Mucosa of rectum (tissue), 2 donors: ENCODE measurements around the gene TRDN.
"Not testable (repeated sequence)": the region's sequence is repeated elsewhere in the genome, so short reads cannot be mapped to it uniquely, and the experiment has no call there.

Experiments used
- H3K27ac ChIP-seq, 2 donors: one replicate each; pipeline ENCODE4 v1.7.0; 2013; ENCODE audit warnings: inconsistent platforms in 2 of 2, low read depth in 2 of 2, low read length in 2 of 2
- H3K27me3 ChIP-seq, 2 donors: one replicate each; pipeline ENCODE4 v1.7.0; 2013; ENCODE audit warnings: low read length in 2 of 2; ENCODE audit not compliant: control insufficient read depth in 2 of 2, insufficient read depth in 2 of 2
- H3K36me3 ChIP-seq, 2 donors: one replicate each; pipeline ENCODE4 v1.7.0; 2013; ENCODE audit warnings: low read length in 2 of 2; ENCODE audit not compliant: control insufficient read depth in 2 of 2, insufficient read depth in 2 of 2
- H3K4me1 ChIP-seq, 2 donors: one replicate each; pipeline ENCODE4 v1.7.0; 2013; ENCODE audit warnings: low read length in 2 of 2, mild to moderate bottlenecking in 1 of 2; ENCODE audit not compliant: control insufficient read depth in 2 of 2, insufficient read depth in 2 of 2
- H3K4me3 ChIP-seq, 2 donors: one replicate each; pipeline ENCODE4 v1.7.0; 2013; ENCODE audit warnings: low read length in 2 of 2
- H3K9ac ChIP-seq, 2 donors: one replicate each; pipeline ENCODE4 v1.7.0; 2013; ENCODE audit warnings: low read length in 2 of 2, low read depth in 1 of 2, mild to moderate bottlenecking in 1 of 2
- H3K9me3 ChIP-seq, 2 donors: one replicate each; pipeline ENCODE4 v1.7.0; 2013; ENCODE audit warnings: low read length in 2 of 2; ENCODE audit not compliant: control insufficient read depth in 2 of 2
- donor health status: healthy.
- donor health status: Normal muscosa, but diverticular disease.

The TRDN gene

GRCh38 chr6:123594776-123595175, 42.0 kb downstream of the TRDN start:
- Histone ChIP-seq H3K4me1 (no peaks in the 10 kb centered on the region), H3K27ac (no peak overlapping the region), H3K9me3 (no peaks in the 10 kb centered on the region), H3K36me3 (no peaks in the 10 kb centered on the region), H3K9ac (no peak overlapping the region), H3K27me3 (no peaks in the 10 kb centered on the region), H3K4me3 (no peak overlapping the region)

DNA sequence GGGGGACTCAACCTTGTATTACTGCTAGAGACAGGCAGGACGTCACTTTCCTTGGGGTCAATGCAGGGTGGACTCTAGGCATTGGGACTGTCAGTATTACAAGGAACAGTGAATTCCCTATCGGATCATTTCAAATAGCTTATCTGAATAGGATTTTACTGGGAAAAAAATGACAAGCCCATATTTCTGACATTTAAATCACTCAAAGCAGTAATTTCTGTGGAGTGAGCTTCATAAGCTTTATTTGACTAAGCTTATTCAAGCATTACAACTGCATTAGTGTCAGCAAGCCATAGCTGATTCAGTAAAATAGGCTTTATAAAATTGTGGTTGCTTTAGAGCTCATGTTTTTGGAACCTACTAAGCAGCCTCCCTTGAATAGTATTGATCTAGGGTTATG, 44.3 kb downstream of the TRDN start:
- Histone ChIP-seq H3K27ac (no peak overlapping the region), H3K27me3 (no peaks in the 10 kb centered on the region), H3K4me1 (no peaks in the 10 kb centered on the region), H3K36me3 (no peaks in the 10 kb centered on the region), H3K9ac (no peak overlapping the region), H3K9me3 (no peaks in the 10 kb centered on the region), H3K4me3 (no peak overlapping the region)

- Histone ChIP-seq H3K27ac (no peak overlapping the region), H3K27me3 (no peaks in the 10 kb centered on the region), H3K9me3 (no peaks in the 10 kb centered on the region), H3K4me1 (no peaks in the 10 kb centered on the region), H3K4me3 (no peak overlapping the region), H3K9ac (no peak overlapping the region), H3K36me3 (no peaks in the 10 kb centered on the region)
Observed at GRCh38 chr6:123589973-123590372, 46.8 kb downstream of the TRDN start.

DNA sequence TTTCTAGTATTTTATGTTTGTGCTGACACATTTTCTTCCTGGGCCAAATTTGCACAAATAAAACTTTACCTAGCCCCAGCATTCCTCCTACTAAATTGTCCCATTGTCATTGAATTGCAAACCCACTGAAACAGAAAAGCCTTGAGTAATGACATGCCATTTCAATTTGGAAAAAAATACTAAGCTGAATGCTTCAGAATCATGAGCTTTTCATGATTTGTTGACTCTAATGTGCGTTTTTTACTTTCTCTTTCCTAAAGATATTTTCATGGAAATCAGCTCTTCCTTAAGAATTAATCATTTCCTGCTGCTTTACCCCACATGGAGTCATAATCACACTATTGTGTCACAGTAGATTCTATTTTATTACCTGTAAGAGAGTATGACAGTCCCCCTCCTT, 47.4 kb downstream of the TRDN start:
- H3K36me3 ChIP-seq = no peaks in the 10 kb centered on the region
- no peaks in the 10 kb centered on the region for H3K9me3 ChIP-seq
- no peaks in the 10 kb centered on the region for H3K27me3 ChIP-seq
- H3K4me3 ChIP-seq = no peak overlapping the region
- no peak overlapping the region for H3K9ac ChIP-seq
- no peak overlapping the region for H3K27ac ChIP-seq
- H3K4me1 ChIP-seq = no peaks in the 10 kb centered on the region

DNA sequence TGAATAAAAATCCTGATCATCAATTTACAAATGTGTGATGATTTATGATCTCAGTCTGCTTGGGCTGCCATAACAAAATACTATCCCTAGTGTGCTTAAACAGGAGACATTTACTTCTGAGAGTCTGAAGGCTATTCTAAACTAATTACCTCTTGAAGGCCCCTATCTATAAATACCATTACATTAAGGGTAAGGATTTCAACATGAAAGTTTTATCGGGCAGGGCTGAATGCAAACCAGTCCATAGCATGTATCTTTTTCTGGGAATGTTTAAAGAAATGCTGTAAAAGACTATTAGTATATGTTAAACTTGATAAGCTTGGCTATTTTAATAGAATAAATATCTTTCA, 48.2 kb downstream of the TRDN start:
- Histone ChIP-seq H3K9ac (no peak overlapping the region), H3K4me3 (no peak overlapping the region), H3K27me3 (no peaks in the 10 kb centered on the region), H3K9me3 (no peaks in the 10 kb centered on the region), H3K27ac (no peak overlapping the region), H3K36me3 (no peaks in the 10 kb centered on the region), H3K4me1 (no peaks in the 10 kb centered on the region)

DNA sequence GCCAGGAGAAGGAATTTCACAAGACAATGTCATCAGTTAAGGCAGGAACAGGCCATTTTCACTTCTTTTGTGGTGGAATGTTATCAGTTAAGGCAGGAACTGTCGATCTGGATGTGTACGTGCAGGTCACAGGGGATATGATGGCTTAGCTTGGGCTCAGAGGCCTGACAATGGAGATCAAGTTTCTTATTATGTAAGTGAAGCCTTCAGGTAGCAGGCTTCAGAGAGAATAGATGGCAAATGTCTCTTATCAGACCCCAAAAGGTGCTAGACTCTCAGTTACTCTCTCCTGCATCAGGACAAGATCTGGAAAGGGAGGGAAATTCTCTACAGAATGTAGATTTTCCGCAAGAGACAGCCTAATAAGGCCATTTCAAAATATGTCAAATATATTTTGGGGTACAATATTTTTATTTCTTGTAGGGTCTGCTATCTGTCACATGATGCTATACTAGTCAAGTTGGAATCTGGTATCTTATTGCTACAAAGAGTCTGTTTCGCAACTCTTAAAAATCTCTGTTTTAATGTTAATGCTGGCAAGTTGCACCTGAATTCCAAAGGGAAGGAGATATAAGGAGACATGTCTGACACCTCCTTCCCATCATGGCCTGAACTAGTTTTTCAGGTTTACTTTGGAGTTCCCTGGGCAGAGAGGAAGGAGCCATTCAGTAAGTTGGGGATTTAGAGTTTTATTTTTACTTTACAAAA, 48.8 kb downstream of the TRDN start:
- Histone ChIP-seq H3K27ac (no peak overlapping the region), H3K27me3 (no peaks in the 10 kb centered on the region), H3K36me3 (no peaks in the 10 kb centered on the region), H3K4me1 (no peaks in the 10 kb centered on the region), H3K4me3 (no peak overlapping the region), H3K9ac (no peak overlapping the region), H3K9me3 (no peaks in the 10 kb centered on the region)

DNA sequence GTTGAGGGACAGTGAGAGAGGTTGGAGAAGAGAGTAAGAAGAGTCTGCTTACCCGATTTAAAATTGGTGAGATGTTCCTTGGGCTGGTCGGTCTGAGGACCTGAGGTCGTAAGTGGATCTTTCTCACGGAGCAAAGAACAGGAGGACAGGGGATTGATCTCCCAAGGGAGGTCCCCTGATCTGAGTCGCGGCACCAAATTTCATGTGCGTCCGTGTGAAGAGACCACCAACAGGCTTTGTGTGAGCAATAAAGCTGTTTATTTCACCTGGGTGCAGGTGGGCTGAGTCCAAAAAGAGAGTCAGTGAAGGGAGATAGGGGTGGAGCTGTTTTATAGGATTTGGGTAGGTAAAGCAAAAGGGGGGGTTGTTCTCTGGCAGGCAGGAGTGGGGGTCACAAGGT, 49.3 kb downstream of the TRDN start:
- not testable (repeated sequence) for H3K9me3 ChIP-seq, H3K4me3 ChIP-seq, H3K9ac ChIP-seq, H3K27me3 ChIP-seq, H3K36me3 ChIP-seq, H3K4me1 ChIP-seq, H3K27ac ChIP-seq

GRCh38 chr6:123580331-123580730, 56.4 kb downstream of the TRDN start:
- H3K27me3 ChIP-seq = no peaks in the 10 kb centered on the region
- no peaks in the 10 kb centered on the region for H3K4me1 ChIP-seq
- H3K4me3 ChIP-seq = no peak overlapping the region
- no peak overlapping the region for H3K27ac ChIP-seq
- H3K36me3 ChIP-seq = no peaks in the 10 kb centered on the region
- H3K9me3 ChIP-seq = no peaks in the 10 kb centered on the region
- H3K9ac ChIP-seq = no peak overlapping the region

- H3K4me1 ChIP-seq = no peaks in the 10 kb centered on the region
- no peak overlapping the region for H3K9ac ChIP-seq
- no peaks in the 10 kb centered on the region for H3K36me3 ChIP-seq
- H3K4me3 ChIP-seq = no peak overlapping the region
- H3K27me3 ChIP-seq = no peaks in the 10 kb centered on the region
- no peak overlapping the region for H3K27ac ChIP-seq
- no peaks in the 10 kb centered on the region for H3K9me3 ChIP-seq
Observed at GRCh38 chr6:123575188-123575587, 61.6 kb downstream of the TRDN start.

- H3K27ac ChIP-seq = no peak overlapping the region
- no peak overlapping the region for H3K4me3 ChIP-seq
- no peak overlapping the region for H3K9ac ChIP-seq
- no peaks in the 10 kb centered on the region for H3K36me3 ChIP-seq
- no peaks in the 10 kb centered on the region for H3K27me3 ChIP-seq
- H3K4me1 ChIP-seq = no peaks in the 10 kb centered on the region
- H3K9me3 ChIP-seq = no peaks in the 10 kb centered on the region
Observed at GRCh38 chr6:123570813-123571684, 65.7 kb downstream of the TRDN start.
